GM12872 (cell line): ENCODE measurements around the gene KCNH1.

Experiments
- TF ChIP-seq, protein P1 (sequence below): IDR thresholded peaks from 3 replicates; pipeline ENCODE4 v1.5.1; 2011; ENCODE audit warnings: low read depth, mild to moderate bottlenecking, low read length, moderate library complexity; ENCODE audit not compliant: insufficient read depth

KCNH1 gene

GRCh38 chr1:211018690-211019089, 115.3 kb downstream of the KCNH1 start:
- TF ChIP-seq, protein P1, sequence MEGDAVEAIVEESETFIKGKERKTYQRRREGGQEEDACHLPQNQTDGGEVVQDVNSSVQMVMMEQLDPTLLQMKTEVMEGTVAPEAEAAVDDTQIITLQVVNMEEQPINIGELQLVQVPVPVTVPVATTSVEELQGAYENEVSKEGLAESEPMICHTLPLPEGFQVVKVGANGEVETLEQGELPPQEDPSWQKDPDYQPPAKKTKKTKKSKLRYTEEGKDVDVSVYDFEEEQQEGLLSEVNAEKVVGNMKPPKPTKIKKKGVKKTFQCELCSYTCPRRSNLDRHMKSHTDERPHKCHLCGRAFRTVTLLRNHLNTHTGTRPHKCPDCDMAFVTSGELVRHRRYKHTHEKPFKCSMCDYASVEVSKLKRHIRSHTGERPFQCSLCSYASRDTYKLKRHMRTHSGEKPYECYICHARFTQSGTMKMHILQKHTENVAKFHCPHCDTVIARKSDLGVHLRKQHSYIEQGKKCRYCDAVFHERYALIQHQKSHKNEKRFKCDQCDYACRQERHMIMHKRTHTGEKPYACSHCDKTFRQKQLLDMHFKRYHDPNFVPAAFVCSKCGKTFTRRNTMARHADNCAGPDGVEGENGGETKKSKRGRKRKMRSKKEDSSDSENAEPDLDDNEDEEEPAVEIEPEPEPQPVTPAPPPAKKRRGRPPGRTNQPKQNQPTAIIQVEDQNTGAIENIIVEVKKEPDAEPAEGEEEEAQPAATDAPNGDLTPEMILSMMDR: no peak

DNA sequence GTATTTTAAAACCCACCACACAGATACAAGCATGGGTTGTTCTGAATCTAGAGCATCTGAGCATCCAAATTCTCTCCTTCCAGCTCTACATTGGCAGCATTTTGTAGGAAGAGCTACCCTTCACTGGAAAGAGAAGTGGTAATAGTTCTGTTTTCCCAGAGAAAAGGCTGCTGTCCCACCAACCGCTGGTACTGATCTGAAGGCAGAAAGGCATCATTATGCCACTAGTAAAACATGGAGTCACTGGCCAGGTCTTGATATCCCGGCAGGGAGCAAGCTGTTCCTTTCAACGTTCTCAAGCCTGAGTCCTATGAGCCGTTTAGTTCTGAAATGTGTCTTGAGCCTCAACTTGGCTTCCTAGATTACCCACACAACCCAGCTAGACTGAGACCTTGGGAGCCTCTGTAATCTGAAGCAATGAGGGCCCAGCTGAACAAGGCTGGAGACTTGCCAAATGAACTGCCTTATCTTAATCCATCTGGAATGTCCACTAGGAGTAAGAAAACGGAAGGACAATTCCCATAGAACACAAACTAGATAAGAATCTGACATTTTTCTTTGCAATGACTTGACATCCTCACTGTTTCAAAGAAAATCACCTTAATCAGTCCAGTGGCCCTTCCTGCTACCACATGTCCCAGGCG, 116.8 kb downstream of the KCNH1 start:
- TF ChIP-seq, protein P1: no peak

DNA sequence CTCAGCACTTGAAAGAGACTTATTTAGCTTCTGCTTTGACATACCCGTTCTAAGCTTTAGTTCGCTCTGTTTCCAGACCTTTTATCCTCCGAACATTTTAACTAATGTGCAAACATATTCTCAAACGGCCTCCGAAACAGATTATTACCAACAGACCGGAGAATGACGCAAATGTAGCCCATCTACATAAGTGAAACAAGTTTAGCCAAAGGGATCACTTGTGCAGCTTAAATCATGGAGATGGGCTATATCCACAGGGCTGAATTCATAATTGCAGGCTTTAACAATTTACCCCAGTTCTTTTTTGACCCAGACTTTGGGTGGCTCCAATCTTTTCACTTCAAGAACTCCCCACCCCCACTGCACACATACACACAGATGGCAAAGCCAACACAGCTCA, 119.7 kb downstream of the KCNH1 start:
- TF ChIP-seq, protein P1: no peak

GRCh38 chr1:211013346-211014240, 120.4 kb downstream of the KCNH1 start:
- TF ChIP-seq, protein P1: no peak

DNA sequence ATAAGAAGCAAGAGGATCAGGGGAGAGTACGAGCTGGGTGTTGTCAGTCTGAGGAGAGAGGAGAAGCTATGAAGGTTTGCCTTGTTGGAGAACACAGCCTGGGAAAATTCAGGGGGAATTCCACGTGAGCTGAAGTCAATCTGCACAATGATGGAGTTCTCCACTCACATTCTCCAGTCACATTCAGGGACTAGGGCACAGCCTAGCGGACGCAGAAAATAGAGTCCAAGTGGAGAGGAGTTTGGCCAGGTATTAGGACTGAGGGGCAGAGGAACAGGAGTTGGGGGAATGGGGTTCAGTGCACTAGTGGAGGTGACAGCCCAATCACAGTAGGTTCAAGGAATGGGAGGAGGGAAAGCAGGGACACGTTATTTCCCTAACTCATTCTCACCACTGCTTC, 124.0 kb downstream of the KCNH1 start:
- TF ChIP-seq, protein P1: no peak

GRCh38 chr1:211007830-211008229, 126.1 kb downstream of the KCNH1 start:
- TF ChIP-seq, protein P1: no peak

DNA sequence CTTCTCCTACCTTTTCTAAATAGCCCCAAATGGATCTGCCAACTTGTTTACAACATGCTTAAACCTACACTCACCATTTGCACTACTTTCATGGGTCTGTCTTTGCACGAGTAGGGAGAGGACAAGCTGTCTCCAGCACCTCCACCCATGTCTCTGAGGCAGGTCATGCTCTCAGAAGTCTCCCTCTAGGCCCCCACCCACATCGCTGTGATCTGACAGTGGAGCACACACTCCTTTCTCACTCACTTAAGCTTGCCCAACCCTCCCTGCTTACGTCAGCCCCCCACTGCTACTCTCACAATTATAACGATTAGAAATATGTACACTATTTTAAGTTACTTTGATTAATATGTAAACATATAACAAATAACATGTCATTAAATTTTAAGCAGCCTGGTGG, 141.1 kb downstream of the KCNH1 start:
- TF ChIP-seq, protein P1: no peak
